Panc1 (cell line): ENCODE results near the gene MACROD1. TPM values are rescaled to one million over a fixed set of nuclear protein-coding genes. Genes with fewer than 3 reads are reported as not detected.

Source experiments
- ATAC-seq: fragments of 200-7000 bp; cut with Tn5 transposase; 2 replicates; pipeline ENCODE4 v1.9.1; 2020; ENCODE audit warnings: mild to moderate bottlenecking, moderate library complexity
- BruUV-seq: library from RNA; stranded (reverse); fragments of 400-500 nt; replicated peaks from 2 replicates; lab custom pipeline; 2021; lab: Mats Ljungman, UMichigan
- CTCF ChIA-PET: fragments of 300-600 bp; sonication (Branson Sonifier 250); formaldehyde crosslinking; loops from one replicate; lab custom pipeline; 2022; ENCODE audit warnings: antibody characterized with exemption; lab: Charles Lee
- POLR2A ChIA-PET: fragments of 300-600 bp; sonication (Branson Sonifier 250); formaldehyde crosslinking; loops from one replicate; lab custom pipeline; 2022; ENCODE audit warnings: antibody characterized with exemption; lab: Charles Lee
- DNase-seq: peaks from one replicate; pipeline ENCODE4 v3.0.0-alpha.2; 2010; ENCODE audit warnings: low read depth, low spot score
- H3K27ac ChIP-seq: 2 replicates; pipeline ENCODE4 v1.5.1; 2011; ENCODE audit warnings: mild to moderate bottlenecking, low read length, inconsistent platforms
- H3K27me3 ChIP-seq: fragments of 200-500 bp; sonication (Bioruptor generic); 2 replicates; pipeline ENCODE4 v1.6.0; 2014; ENCODE audit warnings: low read length, inconsistent platforms; ENCODE audit not compliant: control insufficient read depth, insufficient read depth
- H3K36me3 ChIP-seq: fragments of 200-500 bp; sonication (Bioruptor generic); 2 replicates; pipeline ENCODE4 v1.5.1; 2014; ENCODE audit warnings: inconsistent platforms, mild to moderate bottlenecking, low read length, moderate library complexity; ENCODE audit not compliant: control insufficient read depth, insufficient read depth
- H3K4me1 ChIP-seq: 2 replicates; pipeline ENCODE4 v1.5.1; 2011; ENCODE audit warnings: inconsistent platforms, mild to moderate bottlenecking, low read length, moderate library complexity; ENCODE audit not compliant: control insufficient read depth, insufficient read depth
- H3K4me3 ChIP-seq, 2 experiments: 2 replicates each; pipeline ENCODE4 v1.5.1; 2011 to 2012; ENCODE audit warnings: low read depth in 2 of 2, low read length in 2 of 2, mild to moderate bottlenecking in 2 of 2, inconsistent platforms in 1 of 2, moderate library complexity in 1 of 2
- H3K9me3 ChIP-seq: fragments of 200-500 bp; sonication (Bioruptor generic); 2 replicates; pipeline ENCODE4 v1.5.1; 2014; ENCODE audit warnings: low read depth, mild to moderate bottlenecking, inconsistent platforms, low read length, moderate library complexity; ENCODE audit not compliant: control insufficient read depth, insufficient read depth
- POLR2AphosphoS5 ChIP-seq: IDR thresholded peaks from 2 replicates; pipeline ENCODE4 v1.6.1; 2012; ENCODE audit warnings: mild to moderate bottlenecking, low read depth, low read length, moderate library complexity
- REST ChIP-seq, 2 experiments: IDR thresholded peaks; 2 replicates each; pipeline ENCODE4 v1.6.1; 2011 to 2012; ENCODE audit warnings: low read depth in 2 of 2, control low read depth in 1 of 2, low read length in 1 of 2, mild to moderate bottlenecking in 1 of 2, moderate library complexity in 1 of 2; ENCODE audit not compliant: insufficient read depth in 1 of 2
- SIN3A ChIP-seq: IDR thresholded peaks from 2 replicates; pipeline ENCODE4 v1.6.1; 2012; ENCODE audit warnings: low read depth, mild to moderate bottlenecking, low read length, moderate library complexity, borderline replicate concordance; ENCODE audit not compliant: insufficient read depth
- TCF7L2 ChIP-seq: IDR thresholded peaks from 2 replicates; pipeline ENCODE4 v1.6.1; 2011; ENCODE audit warnings: mild to moderate bottlenecking, low read depth, low read length, inconsistent platforms
- in situ Hi-C: cut with HindIII; loops from 2 replicates; pipeline ENCODE4 v1.10.0; 2016; ENCODE audit warnings: low sequenced_read_pairs, low pct_unique_long_range_greater_than_20kb
- intact Hi-C: fragments of 100-400 bp; cut with micrococcal nuclease; formaldehyde crosslinking; loops from one replicate; pipeline ENCODE4 v1.10.0; 2022; ENCODE audit not compliant: unreplicated experiment
- total RNA-seq: library from RNA; stranded (reverse); gene quantifications from one replicate; pipeline ENCODE4 v1.2.1, GENCODE V29; 2021; ENCODE audit not compliant: unreplicated experiment
- TF ChIP-seq, protein P1 (sequence below): fragments of 450-650 bp; IDR thresholded peaks from 2 replicates; pipeline ENCODE4 v1.5.1; 2017; ENCODE audit warnings: mild to moderate bottlenecking

Gene MACROD1
- total RNA-seq, 1 experiment from 2014 or later, result 16.8 TPM

DNA sequence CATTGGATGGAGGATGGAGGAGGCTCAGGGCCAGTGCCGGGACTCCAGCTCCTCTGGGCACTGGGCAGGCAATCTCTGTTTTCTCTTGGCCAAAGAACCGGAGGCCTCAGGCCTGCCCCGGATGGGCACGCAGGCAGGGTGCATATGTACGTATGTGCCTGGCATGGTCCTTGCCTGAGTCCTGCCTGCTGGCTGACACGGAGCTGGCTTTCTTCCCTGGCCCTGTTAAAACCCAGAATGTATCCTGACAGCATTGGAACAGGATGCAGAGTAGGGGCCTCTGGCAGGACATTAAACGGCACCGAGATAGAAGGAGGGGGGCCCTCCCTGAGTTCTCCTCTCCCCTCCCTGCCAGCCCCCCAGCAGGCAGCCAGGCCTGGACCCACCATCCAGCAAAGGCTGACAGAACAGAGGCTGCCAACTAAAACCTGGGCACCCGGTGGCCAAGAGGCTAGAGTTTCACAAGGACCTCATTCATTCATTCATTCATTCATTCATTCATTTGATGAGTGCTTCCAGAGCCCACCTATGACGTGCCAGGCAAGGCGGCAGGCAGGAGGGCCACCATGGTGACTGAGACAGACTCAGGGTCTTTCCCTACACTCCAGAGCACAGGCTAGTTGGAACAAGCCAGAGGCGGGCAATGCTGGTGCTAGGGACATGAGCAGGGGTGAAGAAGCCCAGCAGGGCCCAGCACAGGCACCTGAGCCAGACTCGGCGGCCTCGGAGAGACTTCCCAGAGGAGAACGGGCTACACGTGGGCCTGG, 101.4 kb downstream of the MACROD1 start:
- no TSS peak for BruUV-seq
- Histone ChIP-seq H3K4me1 (no peaks in the 10 kb centered on the region), H3K27me3 (no peaks in the 10 kb centered on the region), H3K27ac (no peak overlapping the region), H3K4me3 (no peak overlapping the region), H3K9me3 (no peaks in the 10 kb centered on the region), H3K36me3 (no peaks in the 10 kb centered on the region)
- no peak for ATAC-seq
- POLR2A ChIA-PET, result no interaction called here
- intact Hi-C loops (no loop called here), in situ Hi-C loops (no loop called here)
- TF ChIP-seq REST (IDR thresholded peaks at IDR 0.05; ENCODE audit: insufficient read depth in 1 of 2, low read depth in 2 of 2, low read length in 1 of 2) (no peak), POLR2AphosphoS5 (no peak), SIN3A (no peak), TCF7L2 (no peak)
- TF ChIP-seq, protein P1, sequence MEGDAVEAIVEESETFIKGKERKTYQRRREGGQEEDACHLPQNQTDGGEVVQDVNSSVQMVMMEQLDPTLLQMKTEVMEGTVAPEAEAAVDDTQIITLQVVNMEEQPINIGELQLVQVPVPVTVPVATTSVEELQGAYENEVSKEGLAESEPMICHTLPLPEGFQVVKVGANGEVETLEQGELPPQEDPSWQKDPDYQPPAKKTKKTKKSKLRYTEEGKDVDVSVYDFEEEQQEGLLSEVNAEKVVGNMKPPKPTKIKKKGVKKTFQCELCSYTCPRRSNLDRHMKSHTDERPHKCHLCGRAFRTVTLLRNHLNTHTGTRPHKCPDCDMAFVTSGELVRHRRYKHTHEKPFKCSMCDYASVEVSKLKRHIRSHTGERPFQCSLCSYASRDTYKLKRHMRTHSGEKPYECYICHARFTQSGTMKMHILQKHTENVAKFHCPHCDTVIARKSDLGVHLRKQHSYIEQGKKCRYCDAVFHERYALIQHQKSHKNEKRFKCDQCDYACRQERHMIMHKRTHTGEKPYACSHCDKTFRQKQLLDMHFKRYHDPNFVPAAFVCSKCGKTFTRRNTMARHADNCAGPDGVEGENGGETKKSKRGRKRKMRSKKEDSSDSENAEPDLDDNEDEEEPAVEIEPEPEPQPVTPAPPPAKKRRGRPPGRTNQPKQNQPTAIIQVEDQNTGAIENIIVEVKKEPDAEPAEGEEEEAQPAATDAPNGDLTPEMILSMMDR, result no peak
- CTCF ChIA-PET, result no interaction called here
- no peak for DNase-seq

- BruUV-seq, result no TSS peak
- ATAC-seq, result no peak
- intact Hi-C loops, result no loop called here
- Histone ChIP-seq H3K27ac (no peak overlapping the region), H3K9me3 (no peaks in the 10 kb centered on the region), H3K4me3 (no peak overlapping the region), H3K4me1 (no peaks in the 10 kb centered on the region), H3K27me3 (no peaks in the 10 kb centered on the region), H3K36me3 (no peaks in the 10 kb centered on the region)
- in situ Hi-C loops, result no loop called here
- TF ChIP-seq, protein P1, result no peak
- no peak for TF ChIP-seq REST (IDR thresholded peaks at IDR 0.05; ENCODE audit: insufficient read depth in 1 of 2, low read depth in 2 of 2, low read length in 1 of 2)
- no peak for TF ChIP-seq POLR2AphosphoS5
- POLR2A ChIA-PET, result no interaction called here
- CTCF ChIA-PET, result no interaction called here
- DNase-seq, result no peak
Observed at GRCh38 chr11:64063777-64064176, 102.1 kb downstream of the MACROD1 start.
